Keratinocyte (primary cell): ENCODE measurements around the gene TMA7B. TPM values are rescaled to one million over a fixed set of nuclear protein-coding genes. Genes with fewer than 3 reads are reported as not detected.

ENCODE experiments used
- DNase-seq: peaks from one replicate; pipeline ENCODE4 v3.0.0-alpha.2; 2011; ENCODE audit warnings: low read depth, missing footprints, low spot score
- FAIRE-seq: peaks from 2 replicates; lab custom pipeline; 2011; peaks lifted over from hg19 to GRCh38; lab: Jason Lieb, UNC
- H2AFZ ChIP-seq: 2 replicates; pipeline ENCODE4 v1.6.0; 2012; ENCODE audit warnings: low read length, control low read depth, inconsistent platforms; ENCODE audit not compliant: control insufficient read depth
- H3K27ac ChIP-seq: 2 replicates; pipeline ENCODE4 v1.5.1; 2011; ENCODE audit warnings: low read length; ENCODE audit not compliant: control insufficient read depth, insufficient read depth
- H3K27me3 ChIP-seq: 3 replicates; pipeline ENCODE4 v1.6.0; 2011; ENCODE audit warnings: low read length; ENCODE audit not compliant: control insufficient read depth, insufficient read depth; ENCODE audit errors: extremely low read depth
- H3K36me3 ChIP-seq, 2 experiments: 2 replicates in 1 of 2; 3 replicates in 1 of 2; pipeline ENCODE4 v1.5.1; 2011; ENCODE audit warnings: low read length in 2 of 2, mild to moderate bottlenecking in 1 of 2; ENCODE audit not compliant: control insufficient read depth in 2 of 2, insufficient read depth in 2 of 2; ENCODE audit errors: extremely low read depth in 1 of 2
- H3K4me1 ChIP-seq: 3 replicates; pipeline ENCODE4 v1.5.1; 2011; ENCODE audit warnings: low read length; ENCODE audit not compliant: control insufficient read depth, insufficient read depth; ENCODE audit errors: extremely low read depth
- H3K4me2 ChIP-seq: 3 replicates; pipeline ENCODE4 v1.6.0; 2011; ENCODE audit warnings: low read depth, low read length; ENCODE audit not compliant: control insufficient read depth, insufficient read depth; ENCODE audit errors: extremely low read depth
- H3K4me3 ChIP-seq, 3 experiments: fragments of 200-600 bp in 1 of 3; sonication (generic) in 1 of 3; 2 replicates in 2 of 3; 3 replicates in 1 of 3; pipeline ENCODE4 v1.5.1; 2011 to 2016; ENCODE audit warnings: low read length in 3 of 3, mild to moderate bottlenecking in 3 of 3, control low read depth in 2 of 3, inconsistent platforms in 1 of 3, low read depth in 1 of 3, mixed read lengths in 1 of 3, mixed run types in 1 of 3, moderate library complexity in 1 of 3; ENCODE audit not compliant: control insufficient read depth in 2 of 3, insufficient read depth in 2 of 3; ENCODE audit errors: extremely low read depth in 1 of 3
- H3K79me2 ChIP-seq: 2 replicates; pipeline ENCODE4 v1.6.0; 2012; ENCODE audit warnings: low read length; ENCODE audit not compliant: control insufficient read depth, insufficient read depth
- H3K9ac ChIP-seq: 3 replicates; pipeline ENCODE4 v1.6.0; 2011; ENCODE audit warnings: low read length; ENCODE audit not compliant: control insufficient read depth, insufficient read depth; ENCODE audit errors: extremely low read depth
- H3K9me1 ChIP-seq: 3 replicates; pipeline ENCODE4 v1.6.0; 2011; ENCODE audit warnings: low read length; ENCODE audit not compliant: control insufficient read depth, insufficient read depth; ENCODE audit errors: extremely low read depth
- H3K9me3 ChIP-seq: 2 replicates; pipeline ENCODE4 v1.5.1; 2012; ENCODE audit warnings: low read depth, low read length; ENCODE audit not compliant: control insufficient read depth
- H4K20me1 ChIP-seq: 3 replicates; pipeline ENCODE4 v1.6.0; 2011; ENCODE audit warnings: low read length; ENCODE audit not compliant: control insufficient read depth, insufficient read depth; ENCODE audit errors: extremely low read depth
- EZH2 ChIP-seq: IDR thresholded peaks from one replicate; pipeline ENCODE4 v1.6.1; 2012; ENCODE audit warnings: inconsistent platforms, mild to moderate bottlenecking, low read length, moderate library complexity
- dilution Hi-C: fragments of 300-500 bp; cut with MboI; formaldehyde crosslinking; loops from one replicate; pipeline ENCODE4 v1.7.0; 2020; ENCODE audit warnings: low sequenced_read_pairs; ENCODE audit not compliant: extremely low pct_ligation_motif_present
- polyA plus RNA-seq, 5 experiments: library from polyadenylated mRNA; depleted of rRNA in 3 of 5; stranded (reverse) in 3 of 5; stranded (forward) in 1 of 5; unstranded in 1 of 5; fragments of >200 nt; gene quantifications; 1 replicate in 1 of 5; 2 replicates in 3 of 5; 3 replicates in 1 of 5; pipeline versions ENCODE4 v1.2.1 to v1.2.3, GENCODE V29; 2011 to 2012; ENCODE audit warnings: missing spikeins in 2 of 5, low read depth in 1 of 5, low replicate concordance in 1 of 5
- TF ChIP-seq, protein P1 (sequence below), 3 experiments: IDR thresholded peaks in 1 of 3; conservative IDR thresholded peaks in 1 of 3; optimal IDR thresholded peaks in 1 of 3; 2 replicates in 2 of 3; 3 replicates in 1 of 3; pipeline versions ENCODE3 to v1.5.1; 2011; ENCODE audit warnings: low read length in 3 of 3, mild to moderate bottlenecking in 3 of 3, moderate library complexity in 2 of 3, control low read depth in 1 of 3, inconsistent platforms in 1 of 3; ENCODE audit not compliant: insufficient read depth in 2 of 3; ENCODE audit errors: extremely low read depth in 1 of 3

The TMA7B gene
- polyA plus RNA-seq, 1 donor (not counting 4 experiments of a cell fraction or from before 2014, with no cell fraction given): not detected

GRCh38 chr22:39940757-39941305 is 19.4 kb upstream of the TMA7B start:
- H3K9me1 ChIP-seq: no peaks in the 10 kb centered on the region
- H3K27ac ChIP-seq: no peak overlapping the region
- no peaks in the 10 kb centered on the region for H3K79me2 ChIP-seq
- H4K20me1 ChIP-seq: no peaks in the 10 kb centered on the region
- no peak overlapping the region for H3K9ac ChIP-seq
- H3K27me3 ChIP-seq: peaks cover 26% of the 10 kb centered on the region
- no peaks in the 10 kb centered on the region for H3K36me3 ChIP-seq
- no peak overlapping the region for H3K4me2 ChIP-seq
- no peak for TF ChIP-seq EZH2
- TF ChIP-seq, protein P1, sequence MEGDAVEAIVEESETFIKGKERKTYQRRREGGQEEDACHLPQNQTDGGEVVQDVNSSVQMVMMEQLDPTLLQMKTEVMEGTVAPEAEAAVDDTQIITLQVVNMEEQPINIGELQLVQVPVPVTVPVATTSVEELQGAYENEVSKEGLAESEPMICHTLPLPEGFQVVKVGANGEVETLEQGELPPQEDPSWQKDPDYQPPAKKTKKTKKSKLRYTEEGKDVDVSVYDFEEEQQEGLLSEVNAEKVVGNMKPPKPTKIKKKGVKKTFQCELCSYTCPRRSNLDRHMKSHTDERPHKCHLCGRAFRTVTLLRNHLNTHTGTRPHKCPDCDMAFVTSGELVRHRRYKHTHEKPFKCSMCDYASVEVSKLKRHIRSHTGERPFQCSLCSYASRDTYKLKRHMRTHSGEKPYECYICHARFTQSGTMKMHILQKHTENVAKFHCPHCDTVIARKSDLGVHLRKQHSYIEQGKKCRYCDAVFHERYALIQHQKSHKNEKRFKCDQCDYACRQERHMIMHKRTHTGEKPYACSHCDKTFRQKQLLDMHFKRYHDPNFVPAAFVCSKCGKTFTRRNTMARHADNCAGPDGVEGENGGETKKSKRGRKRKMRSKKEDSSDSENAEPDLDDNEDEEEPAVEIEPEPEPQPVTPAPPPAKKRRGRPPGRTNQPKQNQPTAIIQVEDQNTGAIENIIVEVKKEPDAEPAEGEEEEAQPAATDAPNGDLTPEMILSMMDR (optimal IDR thresholded peaks at IDR 0.05 in 1 of 3, IDR thresholded peaks at IDR 0.05 in 1 of 3, conservative IDR thresholded peaks at IDR 0.05 in 1 of 3; ENCODE audit: extremely low read depth in 1 of 3, insufficient read depth in 2 of 3, low read length in 3 of 3): no peak
- DNase-seq (no peak), FAIRE-seq (peak; percentile 34)
- dilution Hi-C loops: no loop called here
- H2AFZ ChIP-seq: no peak overlapping the region
- H3K4me3 ChIP-seq: no peak overlapping the region
- no peaks in the 10 kb centered on the region for H3K9me3 ChIP-seq
- no peaks in the 10 kb centered on the region for H3K4me1 ChIP-seq

GRCh38 chr22:39941601-39942000 is 18.6 kb upstream of the TMA7B start:
- Histone ChIP-seq H3K9ac (no peak overlapping the region), H3K4me1 (no peaks in the 10 kb centered on the region)
- DNase-seq: no peak

More at GRCh38 chr22:39941601-39942000, 18.6 kb upstream of the TMA7B start:
- no peak for FAIRE-seq
- dilution Hi-C loops: no loop called here
- Histone ChIP-seq H3K4me3 (no peak overlapping the region), H3K9me1 (no peaks in the 10 kb centered on the region), H4K20me1 (no peaks in the 10 kb centered on the region), H3K79me2 (no peaks in the 10 kb centered on the region), H3K9me3 (no peaks in the 10 kb centered on the region), H3K27ac (no peak overlapping the region), H3K27me3 (peaks cover 24% of the 10 kb centered on the region), H3K4me2 (no peak overlapping the region), H3K36me3 (no peaks in the 10 kb centered on the region), H2AFZ (no peak overlapping the region)
- TF ChIP-seq, protein P1 (optimal IDR thresholded peaks at IDR 0.05 in 1 of 3, IDR thresholded peaks at IDR 0.05 in 1 of 3, conservative IDR thresholded peaks at IDR 0.05 in 1 of 3; ENCODE audit: extremely low read depth in 1 of 3, insufficient read depth in 2 of 3, low read length in 3 of 3): no peak
- TF ChIP-seq EZH2: no peak
